IMR-90 (cell line): ENCODE data around the gene MTURN. TPM values are rescaled to one million over a fixed set of nuclear protein-coding genes. Genes with fewer than 3 reads are reported as not detected.

ENCODE experiments used
- ATAC-seq: fragments of 200-7000 bp; cut with Tn5 transposase; 2 replicates; pipeline ENCODE4 v1.9.1; 2020; ENCODE audit warnings: low read depth, mild to moderate bottlenecking, moderate library complexity
- BruUV-seq: library from RNA; stranded (reverse); fragments of 400-500 nt; replicated peaks from 2 replicates; lab custom pipeline; 2021; lab: Mats Ljungman, UMichigan
- CTCF ChIA-PET: fragments of 300-600 bp; formaldehyde crosslinking; extraction: SDS; loops from one replicate; lab custom pipeline; 2021; ENCODE audit warnings: antibody characterized with exemption; lab: Yijun Ruan, JAX
- POLR2A ChIA-PET: fragments of 300-600 bp; sonication (Branson Sonifier 250); formaldehyde crosslinking; loops from one replicate; lab custom pipeline; 2022; ENCODE audit warnings: antibody characterized with exemption; ENCODE audit not compliant: unreplicated experiment; lab: Charles Lee
- DNase-seq: peaks from one replicate; pipeline ENCODE4 v3.0.0; 2013
- H2AFZ ChIP-seq: replicated peaks from 2 replicates; pipeline ENCODE3; 2013; ENCODE audit warnings: low read length, mild to moderate bottlenecking; ENCODE audit not compliant: poor library complexity
- H2AK5ac ChIP-seq: 2 replicates; pipeline ENCODE4 v1.6.1; 2013; ENCODE audit warnings: low read depth, low read length, inconsistent platforms
- H2AK9ac ChIP-seq: replicated peaks from 2 replicates; pipeline ENCODE3; 2013; ENCODE audit warnings: mild to moderate bottlenecking, low read depth, low read length, moderate library complexity; ENCODE audit not compliant: poor library complexity
- H2BK120ac ChIP-seq: 2 replicates; pipeline ENCODE4 v1.6.1; 2013; ENCODE audit warnings: low read depth, low read length, inconsistent platforms
- H2BK15ac ChIP-seq: 3 replicates; pipeline ENCODE4 v1.6.1; 2013; ENCODE audit warnings: low read depth, low read length, inconsistent platforms
- H2BK20ac ChIP-seq: 2 replicates; pipeline ENCODE4 v1.6.1; 2013; ENCODE audit warnings: low read depth, mild to moderate bottlenecking, inconsistent platforms, low read length, moderate library complexity
- H2BK5ac ChIP-seq: 2 replicates; pipeline ENCODE4 v1.6.1; 2013; ENCODE audit warnings: mild to moderate bottlenecking, low read depth, low read length, inconsistent platforms; ENCODE audit not compliant: poor library complexity, severe bottlenecking
- H3K14ac ChIP-seq: replicated peaks from 2 replicates; pipeline ENCODE4 v1.6.1; 2013; ENCODE audit warnings: low read depth, low read length, inconsistent platforms
- H3K18ac ChIP-seq: 2 replicates; pipeline ENCODE4 v1.6.1; 2013; ENCODE audit warnings: low read depth, low read length, control low read depth
- H3K23ac ChIP-seq: 2 replicates; pipeline ENCODE4 v1.6.1; 2013; ENCODE audit warnings: low read depth, low read length, inconsistent platforms
- H3K27ac ChIP-seq: 2 replicates; pipeline ENCODE4 v1.5.1; 2013; ENCODE audit warnings: mild to moderate bottlenecking, control low read depth, low read length; ENCODE audit not compliant: insufficient read depth
- H3K27me3 ChIP-seq: 2 replicates; pipeline ENCODE4 v1.6.1; 2013; ENCODE audit warnings: low read length; ENCODE audit not compliant: control insufficient read depth, insufficient read depth
- H3K36me3 ChIP-seq: 2 replicates; pipeline ENCODE4 v1.6.1; 2013; ENCODE audit warnings: low read length, mixed read lengths; ENCODE audit not compliant: control insufficient read depth, insufficient read depth
- H3K4ac ChIP-seq: 2 replicates; pipeline ENCODE4 v1.6.1; 2013; ENCODE audit warnings: low read depth, low read length, inconsistent platforms
- H3K4me1 ChIP-seq: 2 replicates; pipeline ENCODE4 v1.6.1; 2013; ENCODE audit warnings: low read length, mixed read lengths; ENCODE audit not compliant: control insufficient read depth, insufficient read depth
- H3K4me2 ChIP-seq: 2 replicates; pipeline ENCODE4 v1.6.1; 2013; ENCODE audit warnings: low read depth, mild to moderate bottlenecking, control low read depth, low read length, moderate library complexity
- H3K4me3 ChIP-seq: 2 replicates; pipeline ENCODE4 v1.5.1; 2013; ENCODE audit warnings: low read depth, mild to moderate bottlenecking, control low read depth, low read length, moderate library complexity; ENCODE audit not compliant: insufficient read depth
- H3K56ac ChIP-seq: 2 replicates; pipeline ENCODE4 v1.6.1; 2013; ENCODE audit warnings: low read length, inconsistent platforms; ENCODE audit not compliant: insufficient read depth; ENCODE audit errors: extremely low read depth
- H3K79me1 ChIP-seq, 2 experiments: 2 replicates each; pipeline ENCODE4 v1.6.1; 2013; ENCODE audit warnings: low read length in 2 of 2, inconsistent platforms in 1 of 2, low read depth in 1 of 2
- H3K9ac ChIP-seq: 2 replicates; pipeline ENCODE4 v1.6.1; 2013; ENCODE audit warnings: low read depth, low read length, control low read depth
- H3K9me1 ChIP-seq: 2 replicates; pipeline ENCODE4 v1.6.1; 2013; ENCODE audit warnings: low read length, inconsistent platforms; ENCODE audit not compliant: insufficient read depth
- H3K9me3 ChIP-seq: 2 replicates; pipeline ENCODE4 v1.6.1; 2013; ENCODE audit warnings: low read length; ENCODE audit not compliant: control insufficient read depth, insufficient read depth
- H4K20me1 ChIP-seq: 2 replicates; pipeline ENCODE4 v1.6.1; 2013; ENCODE audit warnings: low read length, inconsistent platforms; ENCODE audit not compliant: insufficient read depth
- H4K5ac ChIP-seq: 2 replicates; pipeline ENCODE4 v1.6.1; 2013; ENCODE audit warnings: mild to moderate bottlenecking, low read depth, low read length, control low read depth
- H4K8ac ChIP-seq, 2 experiments: 2 replicates each; pipeline ENCODE4 v1.6.1; 2013; ENCODE audit warnings: low read depth in 2 of 2, low read length in 2 of 2, control low read depth in 1 of 2, inconsistent platforms in 1 of 2
- H4K91ac ChIP-seq: 2 replicates; pipeline ENCODE4 v1.6.1; 2013; ENCODE audit warnings: low read depth, low read length, inconsistent platforms; ENCODE audit not compliant: insufficient read depth
- BHLHE40 ChIP-seq: fragments of 150-350 bp; IDR thresholded peaks from 2 replicates; pipeline ENCODE4 v1.6.1; 2016; ENCODE audit warnings: mild to moderate bottlenecking, low read depth, low read length
- CEBPB ChIP-seq: IDR thresholded peaks from 2 replicates; pipeline ENCODE4 v1.6.1; 2012; ENCODE audit warnings: low read depth, low read length, improper control_type of control experiment
- CHD1 ChIP-seq: IDR thresholded peaks from 2 replicates; pipeline ENCODE4 v1.6.1; 2012; ENCODE audit warnings: low read depth, low read length, improper control_type of control experiment
- CTCF ChIP-seq: conservative IDR thresholded peaks from 2 replicates; pipeline ENCODE4 v1.5.1; 2012; ENCODE audit warnings: mild to moderate bottlenecking, low read depth, low read length, improper control_type of control experiment
- FOS ChIP-seq: fragments of 150-350 bp; IDR thresholded peaks from 2 replicates; pipeline ENCODE4 v1.6.1; 2016; ENCODE audit warnings: low read depth, low read length
- MAFK ChIP-seq: IDR thresholded peaks from 2 replicates; pipeline ENCODE4 v1.6.1; 2012; ENCODE audit warnings: low read depth, low read length, improper control_type of control experiment
- MAZ ChIP-seq: IDR thresholded peaks from 2 replicates; pipeline ENCODE4 v1.6.1; 2012; ENCODE audit warnings: low read depth, mild to moderate bottlenecking, low read length, improper control_type of control experiment, moderate library complexity, borderline replicate concordance
- NFE2L2 ChIP-seq: fragments of 150-350 bp; IDR thresholded peaks from 2 replicates; pipeline ENCODE4 v1.6.1; 2016; ENCODE audit warnings: low read depth, mild to moderate bottlenecking, low read length
- POLR2A ChIP-seq: IDR thresholded peaks from 2 replicates; pipeline ENCODE4 v1.6.1; 2012; ENCODE audit warnings: mild to moderate bottlenecking, low read depth, low read length
- RAD21 ChIP-seq: IDR thresholded peaks from 2 replicates; pipeline ENCODE4 v1.6.1; 2012; ENCODE audit warnings: low read length, improper control_type of control experiment
- RCOR1 ChIP-seq: IDR thresholded peaks from 2 replicates; pipeline ENCODE4 v1.6.1; 2012; ENCODE audit warnings: mild to moderate bottlenecking, low read length, improper control_type of control experiment; ENCODE audit not compliant: insufficient replicate concordance
- RFX5 ChIP-seq: IDR thresholded peaks from 2 replicates; pipeline ENCODE4 v1.8.0; 2012; ENCODE audit warnings: low read depth, mild to moderate bottlenecking, low read length, moderate library complexity
- SMC3 ChIP-seq: fragments of 150-350 bp; IDR thresholded peaks from 2 replicates; pipeline ENCODE4 v1.6.1; 2016; ENCODE audit warnings: low read depth, mild to moderate bottlenecking, antibody characterized with exemption, low read length, moderate library complexity
- USF2 ChIP-seq: fragments of 150-350 bp; IDR thresholded peaks from 2 replicates; pipeline ENCODE4 v1.6.1; 2017; ENCODE audit warnings: mild to moderate bottlenecking, antibody characterized with exemption, low read length, low read depth
- WGBS, 2 experiments: methylation state at CpG; one replicate each; pipeline versions ENCODE4 v1.1.5 to v1.1.7; 2013; ENCODE audit warnings: missing lambda C conversion rate in 2 of 2; ENCODE audit not compliant: insufficient read length in 1 of 2; ENCODE audit errors: extremely low coverage in 2 of 2; 5-methylcytosine and 5-hydroxymethylcytosine counted together
- dilution Hi-C: fragments of 300-500 bp; cut with HindIII; formaldehyde crosslinking; loops from one replicate; pipeline ENCODE4 v1.14.3; 2018; ENCODE audit warnings: low sequenced_read_pairs; ENCODE audit not compliant: unreplicated experiment
- in situ Hi-C: fragments of 300-500 bp; cut with MboI; formaldehyde crosslinking; loops from 3 replicates; pipeline ENCODE4 v1.14.3; 2019; ENCODE audit warnings: low sequenced_read_pairs, inconsistent platforms, mixed read lengths
- intact Hi-C: fragments of 100-400 bp; cut with micrococcal nuclease; formaldehyde crosslinking; loops from 2 replicates; pipeline ENCODE4 v1.10.0; 2022
- polyA plus RNA-seq, 3 experiments: library from polyadenylated mRNA; depleted of rRNA; stranded (reverse); fragments of >200 nt; gene quantifications; 2 replicates each; pipeline ENCODE4 v1.2.3, GENCODE V29; 2012; ENCODE audit warnings: low replicate concordance in 1 of 3
- total RNA-seq: library from RNA; depleted of rRNA; stranded (reverse); fragments of >200 nt; gene quantifications from 2 replicates; pipeline ENCODE4 v1.2.3, GENCODE V29; 2012
- TF ChIP-seq, protein P1 (sequence below): fragments of 150-350 bp; IDR thresholded peaks from 2 replicates; pipeline ENCODE4 v1.6.1; 2016; ENCODE audit warnings: low read depth, mild to moderate bottlenecking, low read length, moderate library complexity, borderline replicate concordance

Gene MTURN
- total and polyA plus RNA-seq, 2 of the 4 experiments (the other 2 are of a cell fraction) = 2.8 to 5.6 TPM

DNA sequence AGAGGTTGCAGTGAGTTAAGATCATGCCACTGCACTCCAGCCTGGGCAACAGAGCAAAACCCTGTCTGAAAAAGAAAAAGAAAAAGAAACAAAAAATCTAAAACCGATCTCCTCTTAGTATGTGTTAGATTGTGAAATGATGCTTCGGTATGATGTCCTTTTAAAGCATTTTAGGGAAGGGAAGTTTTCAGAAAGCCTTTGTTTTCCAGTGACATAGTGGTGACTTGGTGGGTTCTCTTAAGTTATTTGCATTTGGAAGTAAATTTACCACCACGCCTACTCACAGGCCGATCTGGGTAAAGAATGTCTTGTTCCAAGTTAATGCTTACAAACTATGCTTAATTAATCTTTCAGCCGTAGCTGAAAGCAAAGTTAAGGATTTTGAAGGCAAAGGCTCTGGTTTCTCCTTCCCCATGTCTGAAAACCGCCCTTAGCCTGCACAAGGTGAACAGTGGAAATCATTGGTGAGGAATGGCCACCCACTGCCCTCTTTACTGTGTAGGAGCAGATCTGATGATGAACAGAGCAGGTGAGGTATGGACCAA is 10.7 kb downstream of the MTURN start:
- Histone ChIP-seq H2AFZ (no peak overlapping the region), H4K5ac (no peak overlapping the region), H2AK5ac (no peak overlapping the region), H3K18ac (no peak overlapping the region), H4K91ac (no peak overlapping the region), H3K9me1 (peaks cover 2% of the 10 kb centered on the region; the same call in 1 of the 2 replicates), H4K8ac (no peak overlapping the region), H3K23ac (no peak overlapping the region), H2BK20ac (no peak overlapping the region), H3K4me2 (no peak overlapping the region), H2BK120ac (no peak overlapping the region), H3K4me1 (peaks cover 5% of the 10 kb centered on the region), H3K4me3 (no peak overlapping the region), H3K36me3 (no peaks in the 10 kb centered on the region; the same call in 1 of the 2 replicates), H4K20me1 (no peaks in the 10 kb centered on the region), H2BK15ac (no peak overlapping the region), H3K27ac (no peak overlapping the region), H3K56ac (no peak overlapping the region), H3K14ac (no peak overlapping the region), H3K9ac (no peak overlapping the region), H2BK5ac (no peak overlapping the region), H2AK9ac (no peak overlapping the region), H3K27me3 (no peaks in the 10 kb centered on the region), H3K79me1 (peaks cover 10 to 16% of the 10 kb centered on the region in 2 experiments; a peak in 3 of 4 replicates), H3K4ac (no peak overlapping the region), H3K9me3 (no peaks in the 10 kb centered on the region)
- dilution Hi-C loops (no loop called here), in situ Hi-C loops (no loop called here), intact Hi-C loops (no loop called here)
- no peak for DNase-seq
- BruUV-seq = no TSS peak
- ATAC-seq = no peak
- ChIA-PET CTCF (no interaction called here), POLR2A (no interaction called here)
- no CpG with 5 or more reads among the region's 6 CpGs for WGBS, 2 experiments
- no peak for TF ChIP-seq CTCF
- TF ChIP-seq USF2 = no peak
- TF ChIP-seq POLR2A = no peak
- no peak for TF ChIP-seq RFX5
- TF ChIP-seq RAD21 = no peak
- no peak for TF ChIP-seq CHD1
- no peak for TF ChIP-seq SMC3
- TF ChIP-seq MAFK = no peak
- TF ChIP-seq RCOR1 = no peak
- TF ChIP-seq, protein P1, sequence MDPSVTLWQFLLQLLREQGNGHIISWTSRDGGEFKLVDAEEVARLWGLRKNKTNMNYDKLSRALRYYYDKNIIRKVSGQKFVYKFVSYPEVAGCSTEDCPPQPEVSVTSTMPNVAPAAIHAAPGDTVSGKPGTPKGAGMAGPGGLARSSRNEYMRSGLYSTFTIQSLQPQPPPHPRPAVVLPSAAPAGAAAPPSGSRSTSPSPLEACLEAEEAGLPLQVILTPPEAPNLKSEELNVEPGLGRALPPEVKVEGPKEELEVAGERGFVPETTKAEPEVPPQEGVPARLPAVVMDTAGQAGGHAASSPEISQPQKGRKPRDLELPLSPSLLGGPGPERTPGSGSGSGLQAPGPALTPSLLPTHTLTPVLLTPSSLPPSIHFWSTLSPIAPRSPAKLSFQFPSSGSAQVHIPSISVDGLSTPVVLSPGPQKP = no peak
- no peak for TF ChIP-seq MAZ
- TF ChIP-seq FOS = no peak
- no peak for TF ChIP-seq NFE2L2
- TF ChIP-seq BHLHE40 = no peak
- no peak for TF ChIP-seq CEBPB
